Uterus (tissue), 2 donors: Measurements from ENCODE around the gene ZCWPW1.

Experiments used
- POLR2A ChIP-seq, 2 donors: fragments of 450-650 bp; IDR thresholded peaks; one replicate each; pipeline ENCODE4 v1.6.1; 2016; ENCODE audit warnings: antibody characterized with exemption in 2 of 2, mild to moderate bottlenecking in 1 of 2, moderate library complexity in 1 of 2
- TF ChIP-seq, protein P1 (sequence below), 4 experiments: fragments of 200-600 bp in 2 of 4; fragments of 450-650 bp in 2 of 4; sonication (generic) in 2 of 4; IDR thresholded peaks; one replicate each; pipeline ENCODE4 v1.5.1; 2016 to 2019; ENCODE audit warnings: antibody characterized with exemption in 4 of 4, mild to moderate bottlenecking in 2 of 4, moderate library complexity in 1 of 4

DNA sequence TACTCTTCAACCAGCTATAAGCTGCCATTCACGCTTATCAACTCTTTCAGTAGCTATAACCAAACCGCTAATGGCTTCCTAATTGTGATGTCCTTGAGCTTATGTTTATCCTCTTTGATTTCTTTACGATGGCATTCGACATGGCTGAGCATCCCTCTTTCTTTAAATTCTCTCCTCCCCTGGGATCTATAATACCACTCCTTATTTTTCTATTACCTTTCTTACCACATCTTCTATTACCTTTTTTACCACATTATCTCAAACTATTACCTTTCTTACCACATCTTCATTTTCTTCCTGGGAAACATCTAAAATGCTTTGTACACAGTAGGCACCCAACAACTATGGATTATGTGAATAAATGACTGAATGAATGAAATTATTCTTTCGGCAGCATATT is 13.1 kb downstream of the ZCWPW1 start:
- TF ChIP-seq POLR2A (IDR thresholded peaks at IDR 0.05), result no peak
- TF ChIP-seq, protein P1, sequence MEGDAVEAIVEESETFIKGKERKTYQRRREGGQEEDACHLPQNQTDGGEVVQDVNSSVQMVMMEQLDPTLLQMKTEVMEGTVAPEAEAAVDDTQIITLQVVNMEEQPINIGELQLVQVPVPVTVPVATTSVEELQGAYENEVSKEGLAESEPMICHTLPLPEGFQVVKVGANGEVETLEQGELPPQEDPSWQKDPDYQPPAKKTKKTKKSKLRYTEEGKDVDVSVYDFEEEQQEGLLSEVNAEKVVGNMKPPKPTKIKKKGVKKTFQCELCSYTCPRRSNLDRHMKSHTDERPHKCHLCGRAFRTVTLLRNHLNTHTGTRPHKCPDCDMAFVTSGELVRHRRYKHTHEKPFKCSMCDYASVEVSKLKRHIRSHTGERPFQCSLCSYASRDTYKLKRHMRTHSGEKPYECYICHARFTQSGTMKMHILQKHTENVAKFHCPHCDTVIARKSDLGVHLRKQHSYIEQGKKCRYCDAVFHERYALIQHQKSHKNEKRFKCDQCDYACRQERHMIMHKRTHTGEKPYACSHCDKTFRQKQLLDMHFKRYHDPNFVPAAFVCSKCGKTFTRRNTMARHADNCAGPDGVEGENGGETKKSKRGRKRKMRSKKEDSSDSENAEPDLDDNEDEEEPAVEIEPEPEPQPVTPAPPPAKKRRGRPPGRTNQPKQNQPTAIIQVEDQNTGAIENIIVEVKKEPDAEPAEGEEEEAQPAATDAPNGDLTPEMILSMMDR (IDR thresholded peaks at IDR 0.05), result no peak
